NCI-H82 treated with DMSO at 0.1 percent for 48 hours (cell line): ENCODE measurements around the gene DAPK3.
A peak's percentile ranks its signal among the peaks of the same experiment; 100 is the strongest.
"Not testable (repeated sequence)": the region's sequence is repeated elsewhere in the genome, so short reads cannot be mapped to it uniquely, and the experiment has no call there.

Experiments used
- DNase-seq: peaks from one replicate; lab custom pipeline; 2025; ENCODE audit not compliant: unreplicated experiment; lab: John Stamatoyannopoulos, UW

The DAPK3 gene

GRCh38 chr19:3970808-3971598, at the start of gene DAPK3:
Gene DAPK3 (minus strand): TSS chr19:3971099. CDS start chr19:3969735, 1,364 bp downstream.
- DNase-seq = peak; percentile 85

- DNase-seq = no peak
Observed at GRCh38 chr19:4019578-4019977, 48.7 kb upstream of the DAPK3 start.

- no peak for DNase-seq
Observed at GRCh38 chr19:4018775-4019504, 48.0 kb upstream of the DAPK3 start.

GRCh38 chr19:4018140-4018613, 47.3 kb upstream of the DAPK3 start:
- no peak for DNase-seq

- no peak for DNase-seq
Observed at GRCh38 chr19:4016903-4017638, 46.2 kb upstream of the DAPK3 start.

- DNase-seq = no peak
Observed at GRCh38 chr19:4016486-4016885, 45.6 kb upstream of the DAPK3 start.

DNA sequence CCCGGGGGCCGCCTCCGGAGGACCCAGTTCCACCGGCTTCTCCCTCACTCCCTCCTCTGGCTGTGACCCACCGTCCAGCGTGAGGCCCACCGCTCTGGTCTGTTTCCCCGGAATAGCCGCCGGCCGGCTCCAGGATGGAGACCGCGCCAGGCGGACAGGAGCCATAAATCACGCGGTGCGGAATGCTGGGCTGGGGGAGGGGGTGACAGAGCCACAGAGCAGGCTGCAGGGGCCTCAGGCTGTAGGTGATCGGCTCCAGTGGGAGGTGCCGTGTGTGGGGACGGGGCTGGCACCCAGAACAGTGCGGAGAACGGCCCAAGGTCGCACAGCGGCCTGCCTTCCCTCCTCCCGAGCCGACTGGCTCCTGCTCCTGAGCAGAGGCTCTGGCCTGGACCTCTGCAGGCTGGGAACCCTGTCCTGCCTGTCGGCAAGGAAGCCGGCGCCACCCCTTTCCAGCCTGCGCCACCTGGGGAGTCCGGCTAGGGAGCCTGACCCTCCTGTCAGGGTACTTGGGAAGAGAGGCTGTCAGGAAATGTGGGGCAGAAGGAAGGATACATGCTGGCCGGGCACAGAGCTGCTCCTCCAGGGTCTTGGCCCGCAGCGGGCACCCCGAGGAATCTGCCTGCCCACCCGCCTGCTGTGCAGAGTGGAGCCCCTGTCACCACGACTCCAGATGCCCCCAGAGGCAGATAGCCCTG, 45.0 kb upstream of the DAPK3 start:
- DNase-seq = no peak

GRCh38 chr19:4014541-4015491, 43.9 kb upstream of the DAPK3 start:
- no peak for DNase-seq

GRCh38 chr19:4013886-4014540, 43.1 kb upstream of the DAPK3 start:
- DNase-seq = no peak

GRCh38 chr19:4012975-4013634, 42.2 kb upstream of the DAPK3 start:
- DNase-seq = no peak

- no peak for DNase-seq
Observed at GRCh38 chr19:4012092-4012974, 41.4 kb upstream of the DAPK3 start.

- not testable (repeated sequence) for DNase-seq
Observed at GRCh38 chr19:4011430-4011829, 40.5 kb upstream of the DAPK3 start.

DNA sequence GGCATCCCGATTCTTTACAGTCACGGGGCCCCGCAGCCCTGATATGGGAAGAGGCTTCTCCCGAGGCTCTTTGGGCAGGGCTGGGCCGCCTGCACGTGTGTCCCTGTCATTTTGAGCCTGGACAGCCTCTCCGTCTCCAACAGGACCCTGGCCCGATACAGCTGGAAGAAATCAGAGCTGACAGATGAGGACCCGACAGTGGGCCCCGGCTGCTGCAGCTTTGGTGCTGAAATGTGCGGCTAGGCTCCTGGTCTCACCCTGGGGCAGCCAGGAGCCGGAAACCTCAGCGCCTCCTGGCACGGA, 39.9 kb upstream of the DAPK3 start:
- no peak for DNase-seq

DNA sequence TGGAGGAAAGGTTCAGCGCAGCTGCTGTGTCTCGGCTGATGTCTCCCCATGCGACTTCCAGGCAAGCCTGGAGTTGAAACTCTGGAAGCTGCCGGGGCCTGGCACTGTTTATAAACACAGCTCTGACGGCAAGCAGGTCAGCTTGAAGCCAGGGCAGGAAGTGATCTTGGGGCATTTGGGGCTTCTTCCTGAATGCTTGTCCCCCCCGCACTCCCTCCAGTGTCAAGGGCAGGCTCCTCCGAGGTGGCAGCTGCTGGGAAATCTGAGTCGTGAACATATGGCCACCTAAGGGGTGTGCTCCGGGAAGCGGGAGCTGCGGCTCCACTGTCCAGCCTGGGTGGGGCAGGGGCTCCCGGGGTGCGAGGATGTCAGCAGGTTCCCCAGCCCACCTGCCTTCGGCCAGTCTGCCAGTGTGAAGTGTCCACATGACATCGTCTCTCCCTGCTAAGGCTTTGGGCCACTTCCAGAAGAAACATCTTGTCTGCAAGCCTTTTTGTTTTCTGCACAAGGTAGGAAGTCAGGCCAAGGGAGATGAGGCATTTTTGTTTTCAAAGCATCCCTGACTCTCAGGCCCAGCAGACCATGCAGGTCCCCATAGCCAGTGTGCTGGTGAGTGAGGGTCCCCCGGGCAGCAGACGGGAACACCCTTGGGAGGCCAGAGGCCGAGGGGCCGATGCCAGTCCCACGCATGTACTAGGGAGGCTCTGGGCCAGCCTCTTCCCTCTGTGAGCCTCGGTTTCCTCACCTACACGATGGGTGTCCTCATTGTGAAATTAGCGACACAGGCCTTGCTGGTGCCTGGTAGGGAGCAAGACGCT, 39.3 kb upstream of the DAPK3 start:
- DNase-seq = no peak

GRCh38 chr19:4007836-4008539, 37.1 kb upstream of the DAPK3 start:
- no peak for DNase-seq

GRCh38 chr19:4007021-4007835, 36.3 kb upstream of the DAPK3 start, which contains the start of gene PIAS4:
Gene PIAS4 (plus strand): TSS chr19:4007736. CDS start chr19:4007761, 25 bp downstream.
- DNase-seq = peak; percentile 55
